Esophagus muscularis mucosa (tissue), 4 donors: Measurements from ENCODE around the gene NOC3L. TPM values are rescaled to one million over a fixed set of nuclear protein-coding genes. Genes with fewer than 3 reads are reported as not detected.
"Not testable (repeated sequence)": the region's sequence is repeated elsewhere in the genome, so short reads cannot be mapped to it uniquely, and the experiment has no call there.

Experiments
- DNase-seq: peaks from one replicate; pipeline ENCODE4 v3.0.0-alpha.2; 2017; ENCODE audit errors: extremely low spot score
- H3K27ac ChIP-seq, 4 donors: fragments of 200-600 bp; sonication (generic); replicated peaks in 1 of 4; 1 replicate in 3 of 4; 2 replicates in 1 of 4; pipeline ENCODE4 v1.5.1; 2016 to 2019; ENCODE audit warnings: mild to moderate bottlenecking in 1 of 4
- H3K27me3 ChIP-seq, 4 donors: fragments of 200-600 bp; sonication (generic); one replicate each; pipeline versions ENCODE4 v1.5.1 to v1.6.0; 2016 to 2019
- H3K36me3 ChIP-seq, 4 donors: fragments of 200-600 bp; sonication (generic); one replicate each; pipeline ENCODE4 v1.5.1; 2016 to 2019
- H3K4me1 ChIP-seq, 4 donors: fragments of 200-600 bp; sonication (generic); one replicate each; pipeline ENCODE4 v1.5.1; 2016 to 2019
- H3K4me3 ChIP-seq, 4 donors: fragments of 200-600 bp; sonication (generic); 1 replicate in 2 of 4; 2 replicates in 2 of 4; pipeline ENCODE4 v1.5.1; 2016 to 2019; ENCODE audit warnings: mild to moderate bottlenecking in 4 of 4, moderate library complexity in 1 of 4
- H3K9me3 ChIP-seq, 4 donors: fragments of 200-600 bp; sonication (generic); 1 replicate in 3 of 4; 2 replicates in 1 of 4; pipeline ENCODE4 v1.5.1; 2016 to 2019
- EP300 ChIP-seq: sonication (generic); formaldehyde crosslinking; IDR thresholded peaks from one replicate; pipeline ENCODE4 v1.6.1; 2017; ENCODE audit warnings: antibody characterized with exemption
- POLR2A ChIP-seq: fragments of 450-650 bp; IDR thresholded peaks from one replicate; pipeline ENCODE4 v1.6.1; 2017; ENCODE audit warnings: antibody characterized with exemption, moderate library complexity, mild to moderate bottlenecking, low read depth
- POLR2AphosphoS5 ChIP-seq, 2 donors: sonication (generic); formaldehyde crosslinking; IDR thresholded peaks; one replicate each; pipeline ENCODE4 v1.6.1; 2017; ENCODE audit warnings: antibody characterized with exemption in 2 of 2
- WGBS: methylation state at CpG from one replicate; pipeline ENCODE4 v1.1.5; 2018; 5-methylcytosine and 5-hydroxymethylcytosine counted together
- intact Hi-C: fragments of 100-400 bp; cut with DNase I; formaldehyde crosslinking; loops from one replicate; pipeline ENCODE4 v1.15.1; 2023
- total RNA-seq, 4 donors: library from RNA; depleted of rRNA; stranded (reverse); fragments of >200 nt; gene quantifications; one replicate each; pipeline versions ENCODE4 v1.1.0 to v1.2.1, GENCODE V29; 2016
- TF ChIP-seq, protein P1 (sequence below), 3 experiments: fragments of 200-600 bp in 2 of 3; fragments of 450-650 bp in 1 of 3; sonication (generic) in 2 of 3; IDR thresholded peaks; one replicate each; pipeline ENCODE4 v1.5.1; 2017 to 2019; ENCODE audit warnings: antibody characterized with exemption in 3 of 3, mild to moderate bottlenecking in 2 of 3, moderate library complexity in 1 of 3

Gene NOC3L
- total RNA-seq, 4 donors from 2014 or later: 18.1 to 23.3 (median 20.7) TPM

- TF ChIP-seq, protein P1, sequence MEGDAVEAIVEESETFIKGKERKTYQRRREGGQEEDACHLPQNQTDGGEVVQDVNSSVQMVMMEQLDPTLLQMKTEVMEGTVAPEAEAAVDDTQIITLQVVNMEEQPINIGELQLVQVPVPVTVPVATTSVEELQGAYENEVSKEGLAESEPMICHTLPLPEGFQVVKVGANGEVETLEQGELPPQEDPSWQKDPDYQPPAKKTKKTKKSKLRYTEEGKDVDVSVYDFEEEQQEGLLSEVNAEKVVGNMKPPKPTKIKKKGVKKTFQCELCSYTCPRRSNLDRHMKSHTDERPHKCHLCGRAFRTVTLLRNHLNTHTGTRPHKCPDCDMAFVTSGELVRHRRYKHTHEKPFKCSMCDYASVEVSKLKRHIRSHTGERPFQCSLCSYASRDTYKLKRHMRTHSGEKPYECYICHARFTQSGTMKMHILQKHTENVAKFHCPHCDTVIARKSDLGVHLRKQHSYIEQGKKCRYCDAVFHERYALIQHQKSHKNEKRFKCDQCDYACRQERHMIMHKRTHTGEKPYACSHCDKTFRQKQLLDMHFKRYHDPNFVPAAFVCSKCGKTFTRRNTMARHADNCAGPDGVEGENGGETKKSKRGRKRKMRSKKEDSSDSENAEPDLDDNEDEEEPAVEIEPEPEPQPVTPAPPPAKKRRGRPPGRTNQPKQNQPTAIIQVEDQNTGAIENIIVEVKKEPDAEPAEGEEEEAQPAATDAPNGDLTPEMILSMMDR (IDR thresholded peaks at IDR 0.05): peak in 1 of 3 experiments; percentile 4
- TF ChIP-seq POLR2AphosphoS5 (IDR thresholded peaks at IDR 0.05) (peak; percentile 83 to 91), EP300 (no peak), POLR2A (peak; percentile 47)
- Histone ChIP-seq H3K4me1 (peaks cover 16 to 32% (median 23%) of the 10 kb centered on the region in 4 donors), H3K4me3 (peak within 1 kb of the TSS; percentile 82 to 97 (median 93)), H3K27ac (peak within 1 kb of the TSS; percentile 93 to 97 (median 96)), H3K36me3 (no peaks in the 10 kb centered on the region), H3K9me3 (no peaks in the 10 kb centered on the region), H3K27me3 (no peaks in the 10 kb centered on the region)
- peak; percentile 98 for DNase-seq
- 0% methylated on average over 20 of the region's 56 CpGs for WGBS
- intact Hi-C loops: loop anchor here (5.0 kb wide), 2 partner anchors 40 to 45 kb away; partner anchors contain the start of gene NOC3L
Observed at GRCh38 chr10:94402204-94402842, 39.6 kb upstream of the NOC3L start, which contains the start of gene TBC1D12. Gene TBC1D12, plus strand, starts transcription at chr10:94402541. Its CDS starts 73 bp downstream, at chr10:94402614.

- WGBS: 93% methylated on average over 6 of the region's 6 CpGs
- no peaks in the 10 kb centered on the region for H3K36me3 ChIP-seq
- H3K9me3 ChIP-seq: no peaks in the 10 kb centered on the region
- no peak overlapping the region for H3K4me3 ChIP-seq
- TF ChIP-seq EP300: no peak
- no peak overlapping the region for H3K27ac ChIP-seq
- intact Hi-C loops: no loop called here
- H3K4me1 ChIP-seq: peaks cover 0 to 4% (median under 1%) of the 10 kb centered on the region in 4 donors
- H3K27me3 ChIP-seq: peaks cover 0 to 8% (median 0%) of the 10 kb centered on the region in 4 donors
- DNase-seq: no peak
Observed at GRCh38 chr10:94398762-94399161, 36.0 kb upstream of the NOC3L start.

DNA sequence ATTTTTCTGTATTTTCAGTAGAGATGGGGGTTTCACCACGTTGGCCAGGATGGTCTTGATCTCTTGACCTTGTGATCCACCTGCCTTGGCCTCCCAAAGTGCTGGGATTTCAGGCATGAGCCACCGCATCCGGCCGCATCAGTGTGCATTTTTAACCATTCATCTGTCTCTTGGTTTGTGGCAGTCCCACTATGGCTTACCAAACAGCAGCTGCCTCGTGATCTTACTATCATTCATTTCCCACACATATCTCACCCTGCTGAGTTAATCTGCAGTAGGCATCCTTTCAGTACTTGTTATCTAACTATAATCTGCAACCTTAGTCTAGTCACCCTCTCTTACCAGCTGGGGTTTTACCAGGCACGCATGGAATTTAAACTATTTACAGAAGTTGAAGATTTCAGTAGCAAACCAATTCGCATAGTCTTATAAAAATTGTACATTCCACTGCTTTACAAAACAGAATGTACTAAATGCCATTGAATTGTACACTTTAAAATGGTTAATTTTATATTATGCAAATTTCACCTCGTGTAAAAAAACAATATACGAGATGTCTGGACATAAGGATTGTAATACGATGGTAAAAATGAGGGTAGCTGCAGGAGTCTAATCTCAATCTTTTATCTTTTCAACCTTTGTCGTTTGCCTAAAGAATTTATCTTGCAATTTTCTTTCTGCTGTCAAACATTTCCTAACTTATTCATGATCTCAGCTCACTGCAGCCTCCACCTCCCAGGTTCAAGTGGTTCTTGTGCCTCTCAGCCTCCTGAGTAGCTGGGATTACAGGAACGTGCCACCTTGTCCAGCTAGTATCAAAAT, 35.0 kb upstream of the NOC3L start:
- TF ChIP-seq, protein P1 (IDR thresholded peaks at IDR 0.05): no peak
- TF ChIP-seq EP300 (no peak), POLR2AphosphoS5 (IDR thresholded peaks at IDR 0.05) (no peak), POLR2A (no peak)
- no peak for DNase-seq
- intact Hi-C loops: no loop called here
- H3K9me3 ChIP-seq: no peaks in the 10 kb centered on the region
- H3K36me3 ChIP-seq: no peaks in the 10 kb centered on the region
- no peak overlapping the region for H3K4me3 ChIP-seq
- H3K27ac ChIP-seq: no peak overlapping the region
- peaks cover 0 to 8% (median 0%) of the 10 kb centered on the region in 4 donors for H3K27me3 ChIP-seq
- 72% methylated on average over 12 of the region's 12 CpGs for WGBS
- H3K4me1 ChIP-seq: peaks cover 0 to 3% (median 0%) of the 10 kb centered on the region in 4 donors

- WGBS: 89% methylated on average over 9 of the region's 9 CpGs
- H3K4me3 ChIP-seq, H3K27me3 ChIP-seq, H3K4me1 ChIP-seq, H3K36me3 ChIP-seq, DNase-seq, H3K9me3 ChIP-seq, H3K27ac ChIP-seq, intact Hi-C loops: not testable (repeated sequence)
Observed at GRCh38 chr10:94392117-94392516, 29.4 kb upstream of the NOC3L start.

DNA sequence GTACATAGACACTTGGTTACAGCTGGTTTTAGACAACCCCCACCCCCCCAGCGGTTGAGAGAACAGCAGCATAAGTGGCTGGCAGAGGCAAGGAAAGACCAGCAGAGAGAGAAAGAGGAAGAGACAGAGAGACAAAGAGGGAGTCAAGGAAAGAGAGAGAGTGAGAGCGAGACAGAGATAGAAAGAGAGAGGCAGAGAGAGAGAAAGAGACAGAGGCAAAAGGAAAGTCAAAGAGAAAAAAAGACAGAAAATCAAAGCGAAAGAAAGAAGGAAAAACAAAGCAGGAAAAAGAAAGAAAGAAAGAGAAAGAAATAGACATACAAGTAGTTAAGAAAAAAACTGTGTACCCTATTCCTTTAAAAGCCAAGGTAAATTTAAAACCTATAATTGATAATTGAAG, 23.0 kb upstream of the NOC3L start:
- intact Hi-C loops, H3K4me1 ChIP-seq: not testable (repeated sequence)

DNA sequence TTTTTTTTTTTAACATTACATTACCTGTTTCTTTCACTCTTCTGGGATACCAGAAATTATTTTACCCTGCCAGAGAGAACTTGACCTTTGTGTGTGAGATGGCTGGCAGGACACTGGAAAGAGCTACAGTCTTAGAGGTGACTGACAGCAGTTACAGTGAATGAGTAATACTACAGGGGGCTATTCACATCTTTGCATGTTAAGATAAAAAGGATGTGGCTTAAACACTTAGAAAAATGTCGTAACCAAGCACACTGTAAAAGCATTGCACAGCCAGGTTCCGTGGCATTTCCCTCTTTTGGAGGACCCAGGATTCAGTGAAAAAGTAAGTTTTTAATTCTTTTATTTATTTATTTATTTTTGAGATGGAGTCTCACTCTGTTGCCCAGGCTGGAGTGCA, 20.8 kb upstream of the NOC3L start:
- intact Hi-C loops: no loop called here
- no peaks in the 10 kb centered on the region for H3K27me3 ChIP-seq
- TF ChIP-seq EP300: no peak
- TF ChIP-seq, protein P1 (IDR thresholded peaks at IDR 0.05): no peak
- TF ChIP-seq POLR2AphosphoS5 (IDR thresholded peaks at IDR 0.05): no peak
- no peak for TF ChIP-seq POLR2A
- no peak overlapping the region for H3K27ac ChIP-seq
- DNase-seq: no peak
- no peaks in the 10 kb centered on the region for H3K4me1 ChIP-seq
- no peaks in the 10 kb centered on the region for H3K9me3 ChIP-seq
- no peak overlapping the region for H3K4me3 ChIP-seq
- 82% methylated on average over 2 of the region's 2 CpGs for WGBS
- H3K36me3 ChIP-seq: no peaks in the 10 kb centered on the region

More for the DNA sequence above, 23.0 kb upstream of the NOC3L start:
- not testable (repeated sequence) for DNase-seq, H3K4me3 ChIP-seq, H3K36me3 ChIP-seq, H3K27me3 ChIP-seq, H3K9me3 ChIP-seq, H3K27ac ChIP-seq
- WGBS: 92% methylated on average over 3 of the region's 3 CpGs
